Caco-2 (cell line): ENCODE data around the gene RNF4. TPM values are rescaled to one million over a fixed set of nuclear protein-coding genes. Genes with fewer than 3 reads are reported as not detected.
A peak's percentile ranks its signal among the peaks of the same experiment; 100 is the strongest.

ENCODE experiments used
- BruUV-seq: library from RNA; stranded (reverse); fragments of 400-500 nt; replicated peaks from 2 replicates; lab custom pipeline; 2021; lab: Mats Ljungman, UMichigan
- CTCF ChIA-PET: fragments of 300-600 bp; sonication (Branson Sonifier 250); formaldehyde crosslinking; loops from one replicate; lab custom pipeline; 2022; ENCODE audit warnings: antibody characterized with exemption; lab: Charles Lee
- POLR2A ChIA-PET: fragments of 300-600 bp; sonication (Branson Sonifier 250); formaldehyde crosslinking; loops from one replicate; lab custom pipeline; 2022; ENCODE audit warnings: antibody characterized with exemption; lab: Charles Lee
- DNase-seq, 2 experiments: peaks; one replicate each; pipeline versions ENCODE4 v3.0.0 to v3.0.0-alpha.2; 2020 to 2022
- H3K27me3 ChIP-seq: replicated peaks from 2 replicates; pipeline ENCODE4 v1.6.0; 2011; ENCODE audit warnings: low read length; ENCODE audit not compliant: control insufficient read depth, insufficient read depth
- H3K36me3 ChIP-seq: 2 replicates; pipeline ENCODE4 v1.5.1; 2011; ENCODE audit warnings: low read length; ENCODE audit not compliant: control insufficient read depth, insufficient read depth
- H3K4me1 ChIP-seq: fragments of 250-450 bp; sonication (Bioruptor Pico); 2 replicates; pipeline ENCODE4 v1.5.1; 2020; ENCODE audit warnings: mild to moderate bottlenecking
- H3K4me3 ChIP-seq: 2 replicates; pipeline ENCODE4 v1.5.1; 2011; ENCODE audit warnings: low read depth, mild to moderate bottlenecking, control low read depth, low read length
- H3K9me3 ChIP-seq: fragments of 250-450 bp; sonication (Bioruptor Pico); 2 replicates; pipeline ENCODE4 v1.5.1; 2020; ENCODE audit warnings: mild to moderate bottlenecking, moderate library complexity
- H3K27ac Mint-ChIP-seq: one replicate; pipeline ENCODE4 v1.8.0; 2022; ENCODE audit warnings: mixed read lengths; ENCODE audit not compliant: unreplicated experiment
- H3K27me3 Mint-ChIP-seq: one replicate; pipeline ENCODE4 v1.8.0; 2022; ENCODE audit warnings: mixed read lengths; ENCODE audit not compliant: insufficient read depth, unreplicated experiment
- H3K36me3 Mint-ChIP-seq: one replicate; pipeline ENCODE4 v1.8.0; 2022; ENCODE audit warnings: mild to moderate bottlenecking, mixed read lengths; ENCODE audit not compliant: insufficient read depth, unreplicated experiment
- H3K4me1 Mint-ChIP-seq: one replicate; pipeline ENCODE4 v1.8.0; 2022; ENCODE audit warnings: low read depth, mixed read lengths; ENCODE audit not compliant: unreplicated experiment
- H3K4me3 Mint-ChIP-seq: one replicate; pipeline ENCODE4 v1.8.0; 2022; ENCODE audit warnings: mild to moderate bottlenecking, moderate library complexity, mixed read lengths; ENCODE audit not compliant: unreplicated experiment
- H3K9me3 Mint-ChIP-seq: one replicate; pipeline ENCODE4 v1.8.0; 2022; ENCODE audit warnings: mixed read lengths; ENCODE audit not compliant: unreplicated experiment
- intact Hi-C: fragments of 100-400 bp; cut with micrococcal nuclease; formaldehyde crosslinking; loops from one replicate; pipeline ENCODE4 v1.10.0; 2022; ENCODE audit not compliant: unreplicated experiment
- total RNA-seq: library from RNA; stranded (reverse); gene quantifications from 2 replicates; pipeline ENCODE4 v1.2.3, GENCODE V29; 2022
- TF ChIP-seq, protein P1 (sequence below), 2 experiments: fragments of 200-600 bp in 1 of 2; IDR thresholded peaks; 1 replicate in 1 of 2; 2 replicates in 1 of 2; pipeline versions ENCODE4 v1.5.1 to v1.8.0; 2011 to 2022; ENCODE audit warnings: antibody characterized with exemption in 1 of 2, control low read depth in 1 of 2, inconsistent platforms in 1 of 2, low read depth in 1 of 2, low read length in 1 of 2, mild to moderate bottlenecking in 1 of 2, moderate library complexity in 1 of 2; ENCODE audit not compliant: insufficient read depth in 1 of 2, severe bottlenecking in 1 of 2, unreplicated experiment in 1 of 2

RNF4 gene
- total RNA-seq, 1 experiment from 2014 or later, result 75.4 TPM

DNA sequence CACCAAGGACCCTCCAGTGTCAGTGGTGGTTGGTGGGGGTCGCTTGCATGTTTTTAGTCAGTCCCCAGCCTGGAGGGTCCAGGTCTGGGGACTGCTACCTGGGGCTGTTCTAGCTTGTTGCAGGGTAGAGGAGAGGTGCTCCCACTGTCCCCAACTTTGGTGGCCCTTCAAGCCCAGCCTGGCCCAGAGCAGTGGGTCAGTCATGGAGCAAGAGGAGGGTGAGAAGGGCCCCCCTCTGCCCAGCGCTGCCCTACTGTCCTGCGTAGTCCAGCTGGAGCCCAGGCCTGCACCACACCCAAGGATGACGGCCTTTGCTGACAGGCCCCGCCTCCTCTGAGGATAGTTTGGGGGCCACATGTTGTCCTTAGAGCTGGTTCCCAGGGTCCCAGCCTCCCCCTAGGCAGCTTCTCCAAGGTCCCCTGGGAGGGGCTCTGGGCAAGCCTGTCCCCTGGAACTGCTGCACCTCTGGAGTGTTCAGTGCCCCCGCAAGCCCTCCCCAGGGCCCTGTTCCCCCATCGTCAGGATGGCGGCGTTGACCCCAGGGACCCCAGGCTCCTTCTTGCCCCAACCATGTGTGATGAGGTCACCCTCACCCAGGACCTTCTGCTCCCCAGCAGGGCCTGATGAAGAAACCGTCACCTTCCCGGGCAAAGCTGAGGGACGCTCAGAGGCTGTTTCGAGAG, 43.4 kb upstream of the RNF4 start:
- no TSS peak for BruUV-seq
- H3K9me3 ChIP-seq, result no peaks in the 10 kb centered on the region
- TF ChIP-seq, protein P1, sequence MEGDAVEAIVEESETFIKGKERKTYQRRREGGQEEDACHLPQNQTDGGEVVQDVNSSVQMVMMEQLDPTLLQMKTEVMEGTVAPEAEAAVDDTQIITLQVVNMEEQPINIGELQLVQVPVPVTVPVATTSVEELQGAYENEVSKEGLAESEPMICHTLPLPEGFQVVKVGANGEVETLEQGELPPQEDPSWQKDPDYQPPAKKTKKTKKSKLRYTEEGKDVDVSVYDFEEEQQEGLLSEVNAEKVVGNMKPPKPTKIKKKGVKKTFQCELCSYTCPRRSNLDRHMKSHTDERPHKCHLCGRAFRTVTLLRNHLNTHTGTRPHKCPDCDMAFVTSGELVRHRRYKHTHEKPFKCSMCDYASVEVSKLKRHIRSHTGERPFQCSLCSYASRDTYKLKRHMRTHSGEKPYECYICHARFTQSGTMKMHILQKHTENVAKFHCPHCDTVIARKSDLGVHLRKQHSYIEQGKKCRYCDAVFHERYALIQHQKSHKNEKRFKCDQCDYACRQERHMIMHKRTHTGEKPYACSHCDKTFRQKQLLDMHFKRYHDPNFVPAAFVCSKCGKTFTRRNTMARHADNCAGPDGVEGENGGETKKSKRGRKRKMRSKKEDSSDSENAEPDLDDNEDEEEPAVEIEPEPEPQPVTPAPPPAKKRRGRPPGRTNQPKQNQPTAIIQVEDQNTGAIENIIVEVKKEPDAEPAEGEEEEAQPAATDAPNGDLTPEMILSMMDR (IDR thresholded peaks at IDR 0.05; ENCODE audit: insufficient read depth in 1 of 2, low read depth in 1 of 2, low read length in 1 of 2, severe bottlenecking in 1 of 2, unreplicated experiment in 1 of 2), result no peak
- H3K9me3 Mint-ChIP-seq, result no peaks in the 10 kb centered on the region
- CTCF ChIA-PET, result no interaction called here
- H3K27me3 ChIP-seq, result no peaks in the 10 kb centered on the region; the same call in 1 of the 2 replicates
- H3K4me1 Mint-ChIP-seq, result peaks cover 2% of the 10 kb centered on the region
- DNase-seq, result peak in 1 of 2 experiments; percentile 21
- no peaks in the 10 kb centered on the region for H3K36me3 Mint-ChIP-seq
- intact Hi-C loops, result no loop called here
- H3K4me3 Mint-ChIP-seq, result no peak overlapping the region
- peaks cover 4% of the 10 kb centered on the region for H3K27me3 Mint-ChIP-seq
- no peak overlapping the region for H3K27ac Mint-ChIP-seq
- POLR2A ChIA-PET, result no interaction called here
- no peaks in the 10 kb centered on the region for H3K4me1 ChIP-seq
- H3K36me3 ChIP-seq, result no peaks in the 10 kb centered on the region
- H3K4me3 ChIP-seq, result no peak overlapping the region

DNA sequence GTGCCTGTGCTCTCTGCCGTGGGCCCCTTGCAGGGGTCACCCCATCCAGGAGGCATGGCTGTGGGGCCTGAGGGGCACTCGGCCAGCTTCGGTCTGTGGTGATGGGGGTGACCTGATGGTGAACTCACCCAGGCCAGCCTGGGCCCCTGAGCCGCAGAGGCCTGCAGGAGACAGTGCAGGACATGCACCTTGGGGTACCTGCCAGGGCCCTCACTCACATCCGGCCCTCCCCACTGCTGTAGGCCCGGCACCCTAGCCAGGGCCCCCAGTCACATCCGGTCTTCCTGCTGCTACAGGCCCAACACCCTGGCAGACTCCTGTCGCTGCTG, 42.9 kb upstream of the RNF4 start:
- intact Hi-C loops, result no loop called here
- DNase-seq, result no peak
- Mint-ChIP-seq H3K9me3 (no peaks in the 10 kb centered on the region), H3K4me3 (no peak overlapping the region), H3K36me3 (no peaks in the 10 kb centered on the region), H3K4me1 (no peaks in the 10 kb centered on the region), H3K27ac (no peak overlapping the region), H3K27me3 (no peaks in the 10 kb centered on the region)
- ChIA-PET CTCF (no interaction called here), POLR2A (no interaction called here)
- TF ChIP-seq, protein P1 (IDR thresholded peaks at IDR 0.05; ENCODE audit: insufficient read depth in 1 of 2, low read depth in 1 of 2, low read length in 1 of 2, severe bottlenecking in 1 of 2, unreplicated experiment in 1 of 2), result no peak
- no peaks in the 10 kb centered on the region; the same call in 1 of the 2 replicates for H3K27me3 ChIP-seq
- H3K4me1 ChIP-seq, result no peaks in the 10 kb centered on the region
- no TSS peak for BruUV-seq
- H3K9me3 ChIP-seq, result no peaks in the 10 kb centered on the region
- no peaks in the 10 kb centered on the region for H3K36me3 ChIP-seq
- H3K4me3 ChIP-seq, result no peak overlapping the region

DNA sequence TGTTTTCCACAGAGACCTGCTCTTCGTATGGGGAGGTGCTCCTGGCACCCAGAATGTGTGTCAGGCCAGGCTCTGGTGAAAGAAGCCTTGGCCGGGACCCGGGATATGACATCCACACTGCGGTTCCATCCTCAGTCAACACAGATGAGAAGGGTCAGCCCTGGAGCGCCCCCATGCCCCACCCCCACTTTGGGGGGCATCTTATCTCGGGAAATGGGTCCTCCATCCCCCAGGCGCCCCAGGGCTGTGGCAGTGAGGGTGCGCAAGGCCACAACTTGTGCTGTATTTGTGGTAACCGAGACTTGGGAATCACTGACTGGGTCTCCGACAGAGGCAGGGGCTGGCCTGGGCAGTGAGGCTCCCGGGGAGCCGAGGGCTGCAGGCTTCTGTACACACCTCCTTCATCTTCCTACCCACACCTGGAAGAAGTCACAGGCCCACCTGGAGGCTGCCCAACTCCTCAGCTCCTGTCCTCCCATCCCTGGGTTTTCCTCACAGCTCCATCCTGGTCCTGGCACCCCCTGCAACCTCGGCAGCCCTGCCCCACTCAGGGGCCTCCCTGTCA, 42.1 kb upstream of the RNF4 start:
- intact Hi-C loops, result no loop called here
- Mint-ChIP-seq H3K4me1 (no peaks in the 10 kb centered on the region), H3K27me3 (no peaks in the 10 kb centered on the region), H3K27ac (no peak overlapping the region), H3K4me3 (no peak overlapping the region), H3K9me3 (no peaks in the 10 kb centered on the region), H3K36me3 (no peaks in the 10 kb centered on the region)
- no peaks in the 10 kb centered on the region; the same call in 1 of the 2 replicates for H3K27me3 ChIP-seq
- DNase-seq, result no peak
- ChIA-PET CTCF (no interaction called here), POLR2A (no interaction called here)
- TF ChIP-seq, protein P1 (IDR thresholded peaks at IDR 0.05; ENCODE audit: insufficient read depth in 1 of 2, low read depth in 1 of 2, low read length in 1 of 2, severe bottlenecking in 1 of 2, unreplicated experiment in 1 of 2), result no peak
- H3K4me3 ChIP-seq, result no peak overlapping the region
- no peaks in the 10 kb centered on the region for H3K36me3 ChIP-seq
- H3K9me3 ChIP-seq, result no peaks in the 10 kb centered on the region
- BruUV-seq, result no TSS peak
- no peaks in the 10 kb centered on the region for H3K4me1 ChIP-seq
